Kidney capillary endothelial cell (primary cell): Measurements from ENCODE around the gene SEPHS1.
"Not testable (repeated sequence)": the region's sequence is repeated elsewhere in the genome, so short reads cannot be mapped to it uniquely, and the experiment has no call there.

Source experiments
- DNase-seq: peaks from one replicate; pipeline ENCODE4 v3.0.0-alpha.2; 2018; ENCODE audit warnings: low spot score

SEPHS1 gene

DNA sequence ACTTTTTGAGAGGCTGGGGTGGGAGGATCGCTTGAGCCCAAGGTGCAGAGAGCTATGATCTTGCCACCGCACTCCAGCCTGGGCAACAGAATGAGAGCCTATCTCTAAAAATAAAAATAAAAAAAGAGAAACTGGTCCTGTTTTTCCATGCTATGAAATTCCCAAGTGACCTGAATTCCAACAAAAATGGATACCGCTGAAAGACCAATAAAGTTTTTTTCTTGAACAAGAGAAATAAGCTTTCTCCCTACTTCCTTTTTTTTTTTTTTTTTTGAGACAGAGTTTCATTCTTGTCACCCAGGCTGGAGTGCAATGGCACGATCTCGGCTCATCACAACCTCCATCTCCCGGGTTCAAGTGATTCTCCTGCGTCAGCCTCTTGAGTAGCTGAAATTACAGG is 12.5 kb upstream of the SEPHS1 start:
- no peak for DNase-seq

DNA sequence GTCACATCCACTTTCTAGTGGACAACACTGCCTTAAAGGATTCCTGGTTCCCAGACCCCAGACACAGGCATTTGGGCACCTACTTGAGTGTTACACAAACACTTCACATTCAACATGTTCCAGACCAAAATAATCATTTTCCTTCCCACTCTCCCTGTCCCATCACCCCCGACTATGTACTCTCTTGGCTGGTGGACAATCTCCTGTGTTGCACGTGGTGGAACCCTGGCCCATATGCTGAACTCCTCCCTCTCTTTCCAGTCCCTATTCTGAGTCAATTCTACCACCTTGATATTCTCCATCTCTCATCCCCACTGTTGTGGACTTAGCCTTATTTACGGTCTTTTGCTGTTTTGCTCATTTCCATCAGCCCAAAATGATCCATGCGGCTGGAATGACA is 8.3 kb upstream of the SEPHS1 start:
- DNase-seq: no peak

DNA sequence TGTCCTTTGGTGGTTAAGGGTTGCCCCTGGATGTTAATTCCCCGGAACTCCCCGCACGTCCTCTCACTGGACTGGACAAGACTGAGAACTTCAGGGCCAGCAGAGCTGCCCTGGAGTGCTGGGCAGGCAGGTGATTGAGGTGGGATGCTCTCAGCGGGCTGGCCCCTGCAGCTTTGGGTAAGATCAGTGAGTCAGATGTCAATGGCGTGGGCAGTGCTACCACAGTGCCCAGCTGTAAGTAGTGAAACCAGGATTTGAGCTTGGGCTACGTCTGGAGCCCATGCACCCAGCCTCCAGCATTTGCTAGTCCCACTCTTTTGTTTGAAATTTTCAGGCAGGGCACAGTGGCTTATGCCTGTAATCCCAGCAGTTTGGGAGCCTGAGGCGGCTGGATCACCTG is 6.7 kb upstream of the SEPHS1 start:
- DNase-seq: no peak

DNA sequence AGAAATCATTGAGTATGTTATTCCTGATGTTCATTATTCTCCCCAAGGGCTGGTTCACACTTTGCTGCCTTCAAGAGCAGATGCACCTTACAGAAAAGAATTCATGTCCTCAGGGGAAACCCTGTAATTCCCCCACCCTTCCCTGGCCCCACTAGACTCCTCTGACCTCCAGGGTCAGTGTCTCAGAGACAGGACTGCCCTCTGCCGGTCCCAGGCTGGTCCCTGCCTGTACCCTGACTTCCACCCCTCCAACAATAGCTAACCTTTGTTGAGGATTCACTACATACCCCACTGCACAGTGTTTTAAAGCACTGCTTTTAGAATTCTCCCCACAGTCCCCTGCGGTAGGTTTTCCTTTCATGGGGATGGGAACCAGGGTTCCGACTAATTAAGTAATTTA is 4.4 kb upstream of the SEPHS1 start:
- no peak for DNase-seq

DNA sequence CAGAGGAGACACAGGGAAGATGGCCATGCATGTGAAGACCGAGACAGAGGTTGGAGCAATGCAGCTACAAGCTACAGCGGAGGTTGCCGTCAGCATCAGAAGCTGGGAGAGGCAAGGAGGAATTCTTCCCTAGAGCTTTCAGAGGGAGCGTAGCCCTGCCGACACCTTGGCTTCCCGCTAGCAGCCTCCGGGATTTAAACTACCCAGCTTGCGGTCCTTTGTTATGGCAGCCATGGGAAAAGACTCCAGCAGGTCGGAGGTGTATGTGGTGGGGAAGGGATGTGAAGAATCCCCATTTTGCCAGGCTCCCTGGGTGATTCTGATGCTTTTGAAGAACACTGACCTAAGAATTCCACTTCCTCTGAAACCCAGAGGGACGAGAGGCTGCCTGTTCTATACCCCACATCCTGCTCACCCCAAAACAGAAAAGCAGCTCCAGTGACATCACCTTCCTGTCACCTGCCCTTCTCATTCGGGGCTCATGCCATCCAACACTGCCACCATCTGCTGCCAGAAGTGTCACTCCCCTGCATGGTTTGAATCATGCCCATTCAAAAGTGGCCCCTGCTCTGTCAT is 3.3 kb upstream of the SEPHS1 start:
- no peak for DNase-seq

DNA sequence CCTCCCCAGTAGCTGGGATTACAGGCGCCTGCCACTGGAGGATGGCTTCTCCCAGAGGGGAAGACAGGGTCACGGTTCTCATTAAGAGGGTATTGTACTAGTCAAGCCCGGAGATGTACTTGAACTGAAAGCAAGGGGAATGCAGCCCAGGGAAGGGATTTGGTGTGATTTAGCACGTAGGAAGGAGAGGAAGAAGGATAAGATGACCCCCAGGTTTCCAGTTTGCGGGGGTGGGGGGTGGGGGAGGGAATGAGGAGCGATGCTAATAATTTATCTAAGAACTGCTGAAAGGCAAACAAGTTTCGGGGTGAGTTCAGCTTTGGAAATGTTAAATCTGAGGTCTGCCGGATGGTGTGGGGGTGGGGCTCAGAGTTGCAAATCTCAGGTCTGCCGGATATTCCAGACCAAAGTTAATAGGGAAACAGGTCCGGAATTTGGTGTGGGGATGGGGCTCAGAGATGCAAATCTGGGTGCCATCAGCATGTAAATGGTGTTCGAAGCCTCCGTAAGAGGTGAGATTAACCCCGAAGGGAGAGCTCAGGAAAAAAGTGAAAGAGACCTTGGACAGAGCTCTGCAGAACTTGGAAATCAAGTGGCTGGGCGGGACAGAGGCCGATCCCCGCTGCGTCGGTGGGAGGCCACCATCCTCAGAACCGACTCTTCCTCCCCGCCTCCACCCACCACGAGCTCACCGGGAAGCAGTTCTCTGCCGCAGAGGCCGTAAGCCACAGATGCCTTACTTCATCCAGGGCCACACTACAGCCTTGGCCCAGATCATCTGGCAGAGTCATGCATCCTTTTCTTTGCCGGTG is 1.6 kb upstream of the SEPHS1 start:
- peak; percentile 33 for DNase-seq

DNA sequence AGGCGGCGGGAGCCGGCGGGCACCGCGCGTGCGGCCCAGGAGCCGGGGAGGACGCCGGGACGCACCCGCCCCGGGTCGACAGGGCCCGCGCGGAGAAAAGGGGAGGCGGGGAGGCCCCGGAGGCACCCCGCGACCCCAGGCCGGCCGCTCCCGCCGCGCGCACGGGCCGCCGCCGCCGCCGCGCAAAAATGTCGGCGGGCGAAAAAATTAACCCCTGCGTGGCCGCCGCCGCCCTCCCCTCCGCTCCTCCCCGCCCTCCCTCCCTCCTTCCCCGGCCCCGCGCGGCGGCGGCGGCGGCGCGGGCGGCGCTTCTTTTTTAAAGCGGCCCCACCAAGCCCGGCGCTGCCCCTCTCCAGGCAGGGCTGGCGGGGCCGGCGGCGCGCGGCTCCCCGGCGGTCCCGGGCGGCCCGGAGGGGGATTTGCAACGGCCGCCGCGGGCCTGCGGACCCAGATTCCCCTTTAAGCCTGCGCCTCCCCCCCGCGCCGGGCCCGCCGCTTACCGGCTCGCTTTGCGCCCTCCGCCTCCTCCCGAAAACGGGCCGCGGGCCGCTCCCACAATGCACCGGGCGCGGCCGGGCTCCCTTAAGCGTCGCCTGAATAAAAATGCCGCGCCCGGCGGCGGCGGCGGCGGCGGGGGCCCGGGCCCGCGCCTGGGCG is 465 bp downstream of the SEPHS1 start:
- peak; percentile 44 for DNase-seq

DNA sequence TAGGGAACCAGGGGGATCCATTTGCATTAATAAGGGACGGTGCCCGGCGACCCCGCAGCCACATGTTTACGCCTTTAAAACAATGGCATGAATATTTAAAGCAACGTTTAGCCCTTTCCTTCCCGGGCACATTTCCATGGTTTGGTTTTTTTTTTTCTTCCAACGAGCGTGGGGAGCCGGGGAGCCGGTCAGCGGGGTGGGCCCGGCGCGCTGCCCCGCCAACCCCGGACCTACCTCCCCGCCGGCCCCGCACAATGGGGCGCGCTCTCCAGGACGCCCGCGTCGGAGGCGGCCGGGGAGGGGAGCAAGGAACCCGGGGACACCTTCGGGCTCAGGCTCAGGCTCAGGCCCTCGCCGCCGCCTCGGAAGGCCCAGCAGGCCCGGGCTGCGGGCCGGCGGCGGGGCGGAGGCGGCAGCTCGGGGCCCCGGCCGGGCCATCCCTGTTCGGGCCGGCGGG is 1.0 kb downstream of the SEPHS1 start:
- peak; percentile 4 for DNase-seq

DNA sequence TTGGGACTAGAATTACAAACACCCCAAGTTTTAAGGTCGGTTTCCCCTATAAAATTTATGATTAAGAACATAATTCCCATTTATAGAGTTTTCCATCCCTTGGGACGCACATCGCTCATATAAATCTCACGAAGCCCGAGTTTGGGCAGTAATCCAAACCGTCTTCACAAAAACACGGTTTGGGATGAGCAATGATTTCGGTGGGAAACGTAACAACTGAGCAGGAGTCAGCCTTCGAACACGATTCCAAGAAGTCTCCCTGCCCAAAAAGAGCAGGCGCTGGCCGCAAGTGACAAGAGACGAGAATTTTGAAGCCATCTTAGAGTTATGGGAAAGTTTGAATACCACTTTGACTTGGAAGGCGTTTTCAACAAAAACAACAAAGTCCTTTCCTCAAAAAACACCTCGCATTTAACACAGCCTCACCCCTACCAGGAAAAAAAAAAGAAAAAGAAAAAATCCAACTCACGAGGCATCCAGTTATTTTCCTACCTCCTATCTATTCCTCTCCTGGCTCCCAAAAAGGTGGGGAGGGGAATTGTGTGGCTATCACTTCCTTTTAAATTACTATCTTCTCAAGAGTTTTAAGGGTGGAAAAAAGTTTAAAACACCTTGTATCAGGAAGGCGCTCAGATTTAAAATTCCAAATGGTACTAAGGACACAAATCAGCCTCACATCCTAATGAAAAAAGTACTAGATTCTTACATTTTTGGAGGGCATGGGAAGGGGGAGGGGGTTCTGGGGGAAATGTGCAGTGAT is 1.6 kb downstream of the SEPHS1 start:
- DNase-seq: peak; percentile 26

DNA sequence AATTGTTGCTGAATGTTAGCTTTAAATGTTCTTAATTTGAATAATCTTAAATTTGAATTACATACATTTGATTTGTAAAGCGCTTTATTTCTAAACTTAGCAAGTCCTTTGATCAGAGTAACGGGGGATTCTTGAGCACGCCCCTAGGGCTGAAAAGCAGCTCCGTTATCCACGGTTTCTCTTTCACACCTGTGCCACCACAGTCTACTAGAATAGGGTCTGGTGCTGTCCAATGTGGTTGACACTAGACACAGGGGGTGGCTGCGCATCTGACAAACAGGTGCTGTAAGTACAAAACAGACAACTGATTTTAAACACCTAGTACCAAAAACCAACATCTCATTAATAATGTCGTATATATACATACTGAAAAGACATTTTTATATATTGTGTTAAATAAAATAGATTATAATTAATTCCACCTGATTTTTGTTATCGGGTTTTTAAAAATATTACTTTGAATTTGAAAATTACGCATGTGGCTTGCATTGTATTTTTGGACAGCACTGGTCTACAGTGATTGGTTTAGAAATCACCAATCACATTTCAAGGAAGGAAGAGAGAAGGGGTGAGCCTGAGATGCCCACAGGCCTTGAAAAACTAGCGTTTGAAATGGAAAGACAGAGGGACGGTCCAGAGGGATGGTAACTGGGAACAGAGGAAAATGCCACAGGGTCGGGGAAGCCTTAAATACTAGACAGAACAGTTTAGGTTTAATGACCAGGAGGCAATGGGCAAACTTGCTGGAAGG is 7.3 kb downstream of the SEPHS1 start:
- DNase-seq: no peak

DNA sequence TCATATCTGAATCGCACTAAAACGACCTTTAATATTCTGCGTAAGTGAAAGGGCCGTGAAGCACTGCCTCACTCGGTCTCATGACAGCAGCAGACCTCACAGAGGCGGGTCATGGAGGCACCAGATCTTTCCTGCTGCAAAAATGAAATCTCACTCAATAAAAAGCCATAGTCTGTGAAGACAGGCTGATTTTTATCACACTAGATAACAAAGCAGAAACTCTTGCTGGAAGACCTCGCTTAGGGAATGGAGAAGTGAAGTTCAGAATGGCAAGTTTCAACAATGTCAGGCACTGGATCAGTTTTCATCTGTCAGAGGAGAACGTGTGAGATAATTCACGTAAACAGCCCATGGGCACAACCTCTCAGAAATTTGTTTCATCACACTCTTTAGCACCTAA is 8.0 kb downstream of the SEPHS1 start:
- no peak for DNase-seq

DNA sequence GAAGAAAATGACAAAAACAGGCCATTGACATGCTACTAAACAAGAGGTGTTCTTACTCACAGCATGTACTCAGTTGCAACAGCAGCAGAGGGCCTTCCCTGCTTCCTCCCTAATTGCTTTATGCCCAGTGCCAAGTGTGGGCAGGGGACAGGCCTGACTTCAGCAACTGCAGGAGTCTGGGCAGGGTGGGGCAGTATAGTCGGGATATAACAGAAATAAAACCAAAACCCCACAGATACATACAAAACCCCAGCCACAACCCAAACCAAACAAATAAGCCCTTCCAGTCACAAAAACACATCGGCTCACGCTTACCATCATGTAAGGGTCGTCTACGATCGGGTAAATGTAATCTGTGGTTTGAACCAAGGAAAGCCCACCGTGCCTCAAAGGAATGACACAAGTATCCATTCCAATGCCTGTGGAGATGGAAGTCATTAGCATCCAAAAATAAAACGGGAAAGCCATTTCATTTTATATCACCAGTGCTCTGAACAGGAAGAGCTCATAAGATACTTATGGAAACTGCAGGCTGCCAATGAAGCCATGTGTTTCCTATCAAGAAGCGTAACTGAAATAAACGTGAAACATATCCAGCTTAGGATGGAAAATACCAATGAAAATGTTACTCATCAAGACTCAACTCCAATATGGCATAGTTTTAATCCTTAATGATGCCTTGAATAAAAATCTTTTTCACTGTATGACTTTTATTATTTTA is 9.5 kb downstream of the SEPHS1 start:
- DNase-seq: no peak

DNA sequence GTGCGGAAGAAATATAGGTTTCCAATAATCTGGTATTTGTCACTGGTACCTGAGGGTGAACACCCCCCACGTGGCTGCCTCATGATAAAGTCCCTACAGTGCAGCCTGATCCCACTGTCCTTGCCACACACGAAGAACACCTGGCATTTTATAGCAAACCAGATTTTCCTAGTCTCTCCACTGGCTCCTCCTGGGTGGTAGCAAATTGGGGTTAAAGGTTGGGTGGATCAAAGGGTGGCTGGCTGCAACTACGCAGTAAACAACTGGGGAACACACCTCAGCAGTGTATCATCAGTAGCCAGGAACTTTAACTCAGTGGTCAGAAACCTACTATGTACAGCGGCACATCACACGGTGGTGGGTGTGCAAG is 10.3 kb downstream of the SEPHS1 start:
- DNase-seq: no peak

DNA sequence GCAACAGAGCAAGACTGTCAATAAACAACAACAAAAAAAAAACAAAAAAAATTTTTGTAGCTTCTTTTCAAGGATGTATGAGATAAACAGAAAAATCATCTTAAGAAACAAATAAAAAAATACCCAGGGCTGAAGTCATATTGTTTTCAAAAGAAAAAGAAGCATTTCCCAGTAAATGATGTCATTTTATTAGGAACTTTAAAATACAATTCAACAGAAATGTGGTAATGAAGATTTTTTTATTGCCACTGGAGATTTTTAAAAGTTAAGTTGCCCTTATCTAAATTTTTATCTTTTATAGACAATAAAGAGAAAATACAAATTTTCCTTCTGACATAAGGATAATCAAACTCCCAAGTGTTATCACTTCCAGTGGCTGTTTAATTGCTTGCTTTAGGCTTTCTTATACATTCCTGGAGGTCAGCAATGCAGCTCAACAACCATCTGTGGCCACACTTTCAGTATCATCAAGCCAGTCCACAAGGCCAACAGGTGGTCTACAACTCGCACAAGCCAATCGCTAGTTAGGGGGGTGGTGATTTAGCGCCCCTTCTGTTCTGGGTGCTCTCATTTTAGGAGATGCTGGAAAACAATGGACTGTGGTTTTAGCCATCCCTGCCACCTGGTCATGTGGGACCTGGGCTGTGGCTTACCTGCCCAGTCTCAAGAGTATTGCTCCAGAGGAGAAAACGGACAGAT is 10.8 kb downstream of the SEPHS1 start:
- no peak for DNase-seq

DNA sequence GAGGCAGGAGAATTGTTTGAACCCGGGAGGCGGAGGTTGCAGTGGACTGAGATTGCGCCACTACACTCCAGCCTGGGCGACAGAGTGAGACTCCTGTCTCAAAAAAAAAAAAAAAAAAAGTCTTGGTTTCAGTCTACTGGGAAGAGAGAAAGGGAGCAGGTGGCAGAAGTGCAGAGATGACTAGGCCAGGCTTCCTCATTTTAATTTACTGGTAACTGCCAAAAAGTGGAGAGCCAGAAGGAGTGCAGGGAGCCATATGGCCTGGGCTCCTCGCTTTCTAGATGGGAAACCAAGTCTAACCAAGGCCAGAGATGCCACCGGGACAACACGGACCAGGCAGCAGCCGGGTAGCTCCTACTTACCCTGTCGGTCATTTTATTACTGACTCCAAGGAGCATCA is 12.2 kb downstream of the SEPHS1 start:
- DNase-seq: no peak

DNA sequence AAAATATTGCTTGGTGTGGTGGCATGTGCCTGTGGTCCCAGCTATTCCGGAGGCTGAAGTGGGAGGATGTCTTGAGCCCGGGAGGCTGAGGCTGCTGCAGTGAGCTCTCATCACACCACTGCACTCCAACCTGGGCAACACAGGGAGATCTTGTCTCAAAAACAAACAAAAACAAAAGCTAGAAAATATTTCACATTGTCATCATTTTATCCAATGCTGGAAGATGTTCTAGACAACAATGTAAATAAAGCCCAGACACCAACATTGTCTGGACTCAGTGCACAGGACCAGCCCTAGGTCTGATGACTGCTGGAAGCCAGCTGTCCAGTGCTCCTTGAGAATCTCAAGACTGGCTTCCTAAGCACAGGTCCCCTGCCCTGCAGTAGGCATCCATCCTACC is 13.5 kb downstream of the SEPHS1 start:
- no peak for DNase-seq

DNA sequence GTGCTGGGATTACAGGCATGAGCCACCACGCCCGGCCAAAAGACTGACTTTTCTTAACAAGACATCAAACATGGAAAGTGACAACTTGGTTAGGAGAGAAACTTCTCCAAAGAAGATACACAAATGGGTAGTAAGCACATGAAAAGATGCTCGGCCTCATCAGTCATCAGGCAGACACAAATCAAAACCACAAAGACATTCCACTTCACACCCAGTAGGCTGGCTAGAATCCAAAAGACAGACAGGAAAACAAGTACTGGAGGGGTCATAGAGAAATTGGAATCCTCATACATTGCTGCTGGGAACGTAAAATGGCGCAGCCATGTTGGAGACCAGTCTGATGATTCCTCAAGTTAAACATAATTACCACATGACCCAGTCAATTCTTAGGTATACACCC is 16.4 kb downstream of the SEPHS1 start:
- no peak for DNase-seq

DNA sequence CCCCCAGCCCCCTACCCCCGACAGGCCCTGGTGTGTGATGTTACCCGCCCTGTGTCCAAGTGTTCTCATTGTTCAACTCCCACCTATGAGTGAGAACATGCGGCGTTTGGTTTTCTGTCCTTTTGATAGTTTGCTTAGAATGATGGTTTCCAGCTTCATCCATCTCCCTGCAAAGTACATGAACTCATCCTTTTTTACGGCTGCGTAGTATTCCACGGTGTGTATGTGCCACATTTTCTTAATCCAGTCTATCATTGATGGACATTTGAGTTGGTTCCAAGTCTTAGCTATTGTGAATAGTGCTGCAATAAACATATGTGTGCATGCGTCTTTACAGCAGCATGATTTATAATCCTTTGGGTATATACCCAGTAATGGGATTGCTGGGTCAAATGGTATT is 17.1 kb downstream of the SEPHS1 start:
- not testable (repeated sequence) for DNase-seq

DNA sequence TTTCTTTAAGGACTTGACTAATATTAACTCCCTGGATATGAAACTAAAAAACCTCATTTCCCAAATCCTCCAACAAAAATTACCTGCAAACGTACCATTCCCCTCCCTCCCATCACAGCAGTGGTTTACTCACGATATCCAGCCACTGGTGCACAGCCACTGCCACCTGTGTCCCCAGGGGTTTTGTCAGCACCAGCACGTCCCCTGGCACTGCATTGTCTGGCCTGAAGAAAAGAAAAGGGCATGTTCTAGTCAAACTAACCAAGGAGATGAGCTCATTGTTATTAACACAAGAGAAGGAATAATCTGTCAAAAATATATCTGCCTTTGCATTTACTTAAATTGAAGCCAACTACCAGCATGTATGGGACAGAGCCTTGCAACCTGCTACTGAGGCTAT is 18.5 kb downstream of the SEPHS1 start:
- DNase-seq: no peak

DNA sequence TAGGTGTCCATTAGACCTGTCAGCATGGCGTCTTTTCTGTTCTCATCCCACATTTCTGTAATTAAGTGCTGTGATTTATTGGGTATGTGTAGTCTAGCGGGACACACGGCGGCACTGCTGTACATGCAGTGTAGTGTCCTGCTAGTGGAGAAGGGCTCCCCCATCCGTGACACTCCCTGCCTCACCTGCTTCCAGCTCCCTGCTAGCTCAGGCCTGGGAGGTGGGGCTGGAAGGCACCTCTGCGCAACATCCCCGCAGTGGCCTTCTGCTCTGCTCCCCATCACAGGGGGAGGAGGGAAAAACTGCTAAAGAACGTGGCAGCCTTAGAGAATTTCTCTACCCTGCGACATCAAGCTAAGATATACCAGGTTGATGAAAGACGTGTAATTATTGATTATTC is 19.5 kb downstream of the SEPHS1 start:
- DNase-seq: no peak

DNA sequence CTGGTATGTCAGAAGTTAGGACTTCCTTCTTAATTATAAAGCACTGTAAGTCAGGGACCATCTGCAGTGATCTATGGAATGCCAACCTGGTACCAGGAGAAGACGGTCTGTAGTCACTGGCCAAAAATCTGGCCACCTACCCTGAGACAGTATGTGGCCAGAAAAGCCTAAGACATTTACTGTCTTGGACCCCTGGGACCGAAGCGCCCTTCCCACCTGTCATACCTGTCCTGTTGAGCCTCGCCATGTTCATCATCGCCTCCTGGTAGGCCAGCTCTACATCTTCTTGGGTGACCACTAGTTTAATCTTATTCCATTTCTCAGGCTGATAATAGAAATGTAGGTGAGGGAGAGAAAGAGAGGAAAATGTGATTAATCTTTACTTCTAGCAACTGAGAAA is 20.0 kb downstream of the SEPHS1 start:
- DNase-seq: no peak
